SK-N-SH (cell line): Measurements from ENCODE around the gene C10orf62. TPM values are rescaled to one million over a fixed set of nuclear protein-coding genes. Genes with fewer than 3 reads are reported as not detected.

Source experiments
- CTCF ChIA-PET: fragments of 300-600, 350-600 bp; formaldehyde crosslinking; extraction: SDS; loops from one replicate; lab custom pipeline; 2021; lab: Yijun Ruan, JAX
- POLR2A ChIA-PET: fragments of 350-600 bp; sonication (Branson Sonifier 250); formaldehyde crosslinking; extraction: SDS; loops from one replicate; lab custom pipeline; 2020; ENCODE audit warnings: antibody characterized with exemption, inconsistent platforms; lab: Yijun Ruan, JAX
- DNase-seq: peaks from one replicate; pipeline ENCODE4 v3.0.0; 2012
- H2AFZ ChIP-seq: fragments of 200-600 bp; sonication (generic); 2 replicates; pipeline ENCODE4 v1.8.1; 2016; ENCODE audit warnings: antibody characterized with exemption, mild to moderate bottlenecking, low read depth
- H3F3A ChIP-seq: fragments of 200-600 bp; sonication (generic); replicated peaks from 2 replicates; pipeline ENCODE3; 2016; ENCODE audit warnings: antibody characterized with exemption, mild to moderate bottlenecking; ENCODE audit not compliant: insufficient read depth
- H3K27ac ChIP-seq, 2 experiments: fragments of 200-500 bp in 1 of 2; fragments of 200-600 bp in 1 of 2; sonication (Bioruptor generic) in 1 of 2; sonication (generic), shearing (Covaris generic) in 1 of 2; 2 replicates each; pipeline versions ENCODE4 v1.5.1 to v1.6.1; 2014 to 2016; ENCODE audit warnings: low read depth in 2 of 2, inconsistent platforms in 1 of 2, low read length in 1 of 2, mild to moderate bottlenecking in 1 of 2, mixed read lengths in 1 of 2
- H3K27me3 ChIP-seq: fragments of 200-600 bp; sonication (generic), shearing (Covaris generic); 2 replicates; pipeline ENCODE4 v1.6.1; 2016; ENCODE audit warnings: mixed run types; ENCODE audit not compliant: insufficient read depth
- H3K36me3 ChIP-seq, 2 experiments: fragments of 200-500 bp in 1 of 2; fragments of 200-600 bp in 1 of 2; sonication (Bioruptor generic) in 1 of 2; sonication (generic) in 1 of 2; replicated peaks in 1 of 2; 2 replicates each; pipeline versions ENCODE3 to v1.5.1; 2014 to 2016; ENCODE audit warnings: low read length in 1 of 2, mild to moderate bottlenecking in 1 of 2; ENCODE audit not compliant: insufficient read depth in 2 of 2, control insufficient read depth in 1 of 2
- H3K4me1 ChIP-seq, 2 experiments: fragments of 200-500 bp in 1 of 2; fragments of 200-600 bp in 1 of 2; sonication (Bioruptor generic) in 1 of 2; sonication (generic), shearing (Covaris generic) in 1 of 2; 2 replicates each; pipeline versions ENCODE4 v1.5.1 to v1.6.1; 2014 to 2016; ENCODE audit warnings: low read depth in 1 of 2, low read length in 1 of 2, mixed run types in 1 of 2; ENCODE audit not compliant: insufficient read depth in 2 of 2, control insufficient read depth in 1 of 2
- H3K4me2 ChIP-seq: fragments of 200-600 bp; sonication (generic), shearing (Covaris generic); 2 replicates; pipeline ENCODE4 v1.6.1; 2017; ENCODE audit warnings: mixed run types
- H3K4me3 ChIP-seq, 2 experiments: fragments of 200-500 bp in 1 of 2; fragments of 200-600 bp in 1 of 2; sonication (Bioruptor generic) in 1 of 2; sonication (generic), shearing (Covaris generic) in 1 of 2; 2 replicates each; pipeline versions ENCODE4 v1.5.1 to v1.8.1; 2014 to 2016; ENCODE audit warnings: low read depth in 2 of 2, inconsistent platforms in 1 of 2, low read length in 1 of 2, mild to moderate bottlenecking in 1 of 2, mixed read lengths in 1 of 2, moderate library complexity in 1 of 2
- H3K79me2 ChIP-seq: fragments of 200-600 bp; sonication (generic); 2 replicates; pipeline ENCODE4 v1.8.1; 2017; ENCODE audit warnings: mild to moderate bottlenecking; ENCODE audit not compliant: insufficient read depth
- H3K9ac ChIP-seq: fragments of 200-600 bp; sonication (generic); 2 replicates; pipeline ENCODE4 v1.6.1; 2017; ENCODE audit warnings: mixed run types
- H3K9me2 ChIP-seq: fragments of 200-600 bp; sonication (generic); 2 replicates; pipeline ENCODE4 v1.6.1; 2017; ENCODE audit warnings: mixed run types
- H3K9me3 ChIP-seq: fragments of 200-600 bp; sonication (generic); 2 replicates; pipeline ENCODE4 v1.6.1; 2017; ENCODE audit warnings: mixed run types, mild to moderate bottlenecking, moderate library complexity
- H4K20me1 ChIP-seq: fragments of 200-600 bp; sonication (generic); 2 replicates; pipeline ENCODE4 v1.6.1; 2017; ENCODE audit warnings: mild to moderate bottlenecking, mixed run types; ENCODE audit not compliant: insufficient read depth
- EP300 ChIP-seq, 2 experiments: IDR thresholded peaks; 2 replicates each; pipeline versions ENCODE4 v1.4.0 to v1.6.1; 2012; ENCODE audit warnings: borderline replicate concordance in 1 of 2, low read depth in 1 of 2, low read length in 1 of 2
- FOSL2 ChIP-seq: IDR thresholded peaks from 2 replicates; pipeline ENCODE4 v1.4.0; 2012; ENCODE audit warnings: low read depth, mild to moderate bottlenecking, moderate library complexity, borderline replicate concordance
- JUND ChIP-seq: IDR thresholded peaks from 2 replicates; pipeline ENCODE4 v1.4.0; 2012
- NFIC ChIP-seq: IDR thresholded peaks from 2 replicates; pipeline ENCODE4 v1.4.0; 2012; ENCODE audit warnings: borderline replicate concordance
- RCOR1 ChIP-seq: fragments of 150-350 bp; IDR thresholded peaks from 2 replicates; pipeline ENCODE4 v1.6.1; 2017; ENCODE audit warnings: antibody characterized with exemption, low read length
- TCF12 ChIP-seq: IDR thresholded peaks from 2 replicates; pipeline ENCODE4 v1.4.0; 2012
- TEAD4 ChIP-seq: IDR thresholded peaks from 2 replicates; pipeline ENCODE4 v1.4.0; 2012; ENCODE audit warnings: mild to moderate bottlenecking, borderline replicate concordance; ENCODE audit not compliant: insufficient read depth
- WGBS: methylation state at CpG from one replicate; pipeline ENCODE4 v1.1.6; 2017; ENCODE audit warnings: low lambda C conversion rate; 5-methylcytosine and 5-hydroxymethylcytosine counted together
- polyA plus RNA-seq, 3 experiments: library from polyadenylated mRNA; depleted of rRNA; stranded (reverse); fragments of >200 nt; gene quantifications; 2 replicates each; pipeline ENCODE4 v1.2.3, GENCODE V29; 2012
- TF ChIP-seq, protein P1 (sequence below): fragments of 200-600 bp; sonication (generic); IDR thresholded peaks from 2 replicates; pipeline ENCODE4 v1.6.1; 2017; ENCODE audit warnings: antibody characterized with exemption, mild to moderate bottlenecking, moderate library complexity
- TF ChIP-seq, protein P2 (sequence below): fragments of 150-350 bp; IDR thresholded peaks from 2 replicates; pipeline ENCODE4 v1.6.1; 2016; ENCODE audit warnings: mild to moderate bottlenecking, low read depth, low read length
- TF ChIP-seq, protein P3 (sequence below): IDR thresholded peaks from 2 replicates; pipeline ENCODE4 v1.4.0; 2012; ENCODE audit warnings: low read depth, borderline replicate concordance
- TF ChIP-seq, protein P4 (sequence below): IDR thresholded peaks from 2 replicates; pipeline ENCODE4 v1.6.1; 2012; ENCODE audit warnings: mild to moderate bottlenecking, low read depth, low read length, moderate library complexity
- TF ChIP-seq, protein P5 (sequence below): IDR thresholded peaks from 2 replicates; pipeline ENCODE4 v1.4.0; 2012; ENCODE audit warnings: low read depth

Gene C10orf62
- polyA plus RNA-seq, 1 of the 3 experiments (the other 2 are of a cell fraction): 0.07 TPM

DNA sequence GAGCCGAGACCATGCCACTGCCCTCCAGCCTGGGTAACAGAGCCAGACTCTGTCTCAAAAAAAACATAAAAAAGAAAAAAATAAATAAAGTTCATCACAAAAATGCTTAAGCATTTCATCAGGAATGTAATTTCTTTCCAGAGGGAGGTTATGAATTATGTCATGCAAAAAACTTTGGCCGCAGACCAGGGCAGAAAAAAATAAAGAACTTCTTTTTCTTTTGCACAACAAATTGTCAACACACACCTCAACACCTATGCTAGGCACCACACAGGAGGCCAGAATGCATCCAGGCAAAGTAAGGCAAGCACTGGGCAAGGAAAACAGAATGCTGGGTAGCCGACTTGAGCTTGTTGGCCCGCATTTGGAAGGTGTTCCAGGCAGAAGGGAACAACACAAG lies 3.9 kb downstream of the C10orf62 start (continued):
- TF ChIP-seq, protein P1, sequence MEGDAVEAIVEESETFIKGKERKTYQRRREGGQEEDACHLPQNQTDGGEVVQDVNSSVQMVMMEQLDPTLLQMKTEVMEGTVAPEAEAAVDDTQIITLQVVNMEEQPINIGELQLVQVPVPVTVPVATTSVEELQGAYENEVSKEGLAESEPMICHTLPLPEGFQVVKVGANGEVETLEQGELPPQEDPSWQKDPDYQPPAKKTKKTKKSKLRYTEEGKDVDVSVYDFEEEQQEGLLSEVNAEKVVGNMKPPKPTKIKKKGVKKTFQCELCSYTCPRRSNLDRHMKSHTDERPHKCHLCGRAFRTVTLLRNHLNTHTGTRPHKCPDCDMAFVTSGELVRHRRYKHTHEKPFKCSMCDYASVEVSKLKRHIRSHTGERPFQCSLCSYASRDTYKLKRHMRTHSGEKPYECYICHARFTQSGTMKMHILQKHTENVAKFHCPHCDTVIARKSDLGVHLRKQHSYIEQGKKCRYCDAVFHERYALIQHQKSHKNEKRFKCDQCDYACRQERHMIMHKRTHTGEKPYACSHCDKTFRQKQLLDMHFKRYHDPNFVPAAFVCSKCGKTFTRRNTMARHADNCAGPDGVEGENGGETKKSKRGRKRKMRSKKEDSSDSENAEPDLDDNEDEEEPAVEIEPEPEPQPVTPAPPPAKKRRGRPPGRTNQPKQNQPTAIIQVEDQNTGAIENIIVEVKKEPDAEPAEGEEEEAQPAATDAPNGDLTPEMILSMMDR: no peak

DNA sequence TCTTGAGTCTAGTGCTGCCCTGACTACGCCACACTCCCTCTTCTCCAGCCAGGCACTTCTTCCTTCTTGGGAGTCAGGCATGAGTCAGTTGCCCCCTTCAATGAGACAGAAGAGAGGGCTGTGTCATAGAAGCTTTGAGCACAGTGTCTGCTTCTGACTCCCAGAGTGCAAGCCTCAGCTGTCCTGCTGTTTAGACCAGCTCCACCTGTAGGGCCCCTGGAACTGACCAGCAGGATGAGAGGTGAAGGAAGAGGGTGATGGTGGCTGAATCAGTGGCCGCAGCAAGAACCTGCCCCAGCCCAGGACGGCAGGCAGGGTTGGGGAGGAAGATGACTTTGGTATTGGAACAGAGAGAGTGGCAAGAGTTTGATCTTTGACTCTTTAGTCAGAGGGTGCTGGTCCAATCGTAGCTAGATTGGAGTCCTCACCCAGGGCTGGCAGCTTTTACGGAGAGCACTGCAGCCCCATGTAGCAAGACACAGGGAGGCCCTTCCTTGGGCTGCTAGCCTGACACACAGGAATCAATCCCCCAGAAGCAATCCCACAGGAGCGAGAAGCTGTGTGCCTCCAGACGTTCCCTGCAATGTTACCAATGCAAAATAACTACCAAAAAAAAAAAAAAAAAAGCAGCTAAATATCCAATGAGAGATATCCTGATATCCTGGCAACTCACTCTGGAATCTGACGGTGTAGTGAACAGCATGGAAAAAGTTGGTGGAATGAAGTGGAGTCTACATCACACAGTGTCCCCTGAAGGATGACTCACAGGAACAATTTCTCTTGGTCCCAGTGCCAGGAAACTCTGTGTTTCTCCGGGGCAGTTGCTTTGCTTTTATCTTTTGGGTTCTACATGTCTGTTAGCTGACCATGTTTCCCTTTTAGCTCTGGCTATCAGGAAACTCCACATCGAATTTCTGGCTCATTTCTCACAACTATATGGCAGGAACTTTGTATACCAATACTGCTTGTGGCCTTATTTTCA lies 6.9 kb downstream of the C10orf62 start:
- Histone ChIP-seq H4K20me1 (no peaks in the 10 kb centered on the region), H3K4me1 (peaks cover 3 to 23% of the 10 kb centered on the region in 2 experiments; a peak in 3 of 4 replicates), H3K9ac (peak overlapping the region; percentile 58), H3K27me3 (no peaks in the 10 kb centered on the region), H3K4me2 (peak overlapping the region; percentile 56), H3K9me2 (no peaks in the 10 kb centered on the region), H3F3A (peaks cover 38% of the 10 kb centered on the region), H3K36me3 (no peaks in the 10 kb centered on the region), H3K79me2 (no peaks in the 10 kb centered on the region), H3K27ac (peak overlapping the region; percentile 11 to 91; a peak in 3 of 4 replicates), H2AFZ (peak overlapping the region; percentile 32; the same call in 1 of the 2 replicates), H3K4me3 (peak overlapping the region in 1 of 2 experiments; percentile 7; a peak in 1 of 4 replicates), H3K9me3 (no peaks in the 10 kb centered on the region)
- POLR2A ChIA-PET: interaction anchor here (0.6 kb wide), 1 partner anchor 237 kb away, joined by 3 read pairs; no protein-coding TSS in a partner anchor
- CTCF ChIA-PET: interaction anchor here (1.0 to 4.1 kb wide), 4 partner anchors 13 to 26 kb away, joined by 3 to 16 read pairs (median 4); partner anchors contain the start of gene ANKRD2
- DNase-seq: peak; percentile 29
- TF ChIP-seq, protein P2, sequence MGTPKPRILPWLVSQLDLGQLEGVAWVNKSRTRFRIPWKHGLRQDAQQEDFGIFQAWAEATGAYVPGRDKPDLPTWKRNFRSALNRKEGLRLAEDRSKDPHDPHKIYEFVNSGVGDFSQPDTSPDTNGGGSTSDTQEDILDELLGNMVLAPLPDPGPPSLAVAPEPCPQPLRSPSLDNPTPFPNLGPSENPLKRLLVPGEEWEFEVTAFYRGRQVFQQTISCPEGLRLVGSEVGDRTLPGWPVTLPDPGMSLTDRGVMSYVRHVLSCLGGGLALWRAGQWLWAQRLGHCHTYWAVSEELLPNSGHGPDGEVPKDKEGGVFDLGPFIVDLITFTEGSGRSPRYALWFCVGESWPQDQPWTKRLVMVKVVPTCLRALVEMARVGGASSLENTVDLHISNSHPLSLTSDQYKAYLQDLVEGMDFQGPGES: no peak
- TF ChIP-seq, protein P3, sequence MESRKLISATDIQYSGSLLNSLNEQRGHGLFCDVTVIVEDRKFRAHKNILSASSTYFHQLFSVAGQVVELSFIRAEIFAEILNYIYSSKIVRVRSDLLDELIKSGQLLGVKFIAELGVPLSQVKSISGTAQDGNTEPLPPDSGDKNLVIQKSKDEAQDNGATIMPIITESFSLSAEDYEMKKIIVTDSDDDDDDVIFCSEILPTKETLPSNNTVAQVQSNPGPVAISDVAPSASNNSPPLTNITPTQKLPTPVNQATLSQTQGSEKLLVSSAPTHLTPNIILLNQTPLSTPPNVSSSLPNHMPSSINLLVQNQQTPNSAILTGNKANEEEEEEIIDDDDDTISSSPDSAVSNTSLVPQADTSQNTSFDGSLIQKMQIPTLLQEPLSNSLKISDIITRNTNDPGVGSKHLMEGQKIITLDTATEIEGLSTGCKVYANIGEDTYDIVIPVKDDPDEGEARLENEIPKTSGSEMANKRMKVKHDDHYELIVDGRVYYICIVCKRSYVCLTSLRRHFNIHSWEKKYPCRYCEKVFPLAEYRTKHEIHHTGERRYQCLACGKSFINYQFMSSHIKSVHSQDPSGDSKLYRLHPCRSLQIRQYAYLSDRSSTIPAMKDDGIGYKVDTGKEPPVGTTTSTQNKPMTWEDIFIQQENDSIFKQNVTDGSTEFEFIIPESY: no peak
- TF ChIP-seq FOSL2 (peak; percentile 86), JUND (peak; percentile 81), EP300 (IDR thresholded peaks at IDR 0.05; ENCODE audit: borderline replicate concordance in 1 of 2, low read depth in 1 of 2, low read length in 1 of 2) (peak in 1 of 2 experiments; percentile 55; a peak in 1 of 4 replicates), TCF12 (peak; percentile 41), RCOR1 (no peak), NFIC (peak; percentile 77), TEAD4 (peak; percentile 39; the same call in 1 of the 2 replicates)
- TF ChIP-seq, protein P4, sequence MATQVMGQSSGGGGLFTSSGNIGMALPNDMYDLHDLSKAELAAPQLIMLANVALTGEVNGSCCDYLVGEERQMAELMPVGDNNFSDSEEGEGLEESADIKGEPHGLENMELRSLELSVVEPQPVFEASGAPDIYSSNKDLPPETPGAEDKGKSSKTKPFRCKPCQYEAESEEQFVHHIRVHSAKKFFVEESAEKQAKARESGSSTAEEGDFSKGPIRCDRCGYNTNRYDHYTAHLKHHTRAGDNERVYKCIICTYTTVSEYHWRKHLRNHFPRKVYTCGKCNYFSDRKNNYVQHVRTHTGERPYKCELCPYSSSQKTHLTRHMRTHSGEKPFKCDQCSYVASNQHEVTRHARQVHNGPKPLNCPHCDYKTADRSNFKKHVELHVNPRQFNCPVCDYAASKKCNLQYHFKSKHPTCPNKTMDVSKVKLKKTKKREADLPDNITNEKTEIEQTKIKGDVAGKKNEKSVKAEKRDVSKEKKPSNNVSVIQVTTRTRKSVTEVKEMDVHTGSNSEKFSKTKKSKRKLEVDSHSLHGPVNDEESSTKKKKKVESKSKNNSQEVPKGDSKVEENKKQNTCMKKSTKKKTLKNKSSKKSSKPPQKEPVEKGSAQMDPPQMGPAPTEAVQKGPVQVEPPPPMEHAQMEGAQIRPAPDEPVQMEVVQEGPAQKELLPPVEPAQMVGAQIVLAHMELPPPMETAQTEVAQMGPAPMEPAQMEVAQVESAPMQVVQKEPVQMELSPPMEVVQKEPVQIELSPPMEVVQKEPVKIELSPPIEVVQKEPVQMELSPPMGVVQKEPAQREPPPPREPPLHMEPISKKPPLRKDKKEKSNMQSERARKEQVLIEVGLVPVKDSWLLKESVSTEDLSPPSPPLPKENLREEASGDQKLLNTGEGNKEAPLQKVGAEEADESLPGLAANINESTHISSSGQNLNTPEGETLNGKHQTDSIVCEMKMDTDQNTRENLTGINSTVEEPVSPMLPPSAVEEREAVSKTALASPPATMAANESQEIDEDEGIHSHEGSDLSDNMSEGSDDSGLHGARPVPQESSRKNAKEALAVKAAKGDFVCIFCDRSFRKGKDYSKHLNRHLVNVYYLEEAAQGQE: 0 out of 2 replicates have a peak, but pooled peaks have one; percentile 19
- TF ChIP-seq, protein P5, sequence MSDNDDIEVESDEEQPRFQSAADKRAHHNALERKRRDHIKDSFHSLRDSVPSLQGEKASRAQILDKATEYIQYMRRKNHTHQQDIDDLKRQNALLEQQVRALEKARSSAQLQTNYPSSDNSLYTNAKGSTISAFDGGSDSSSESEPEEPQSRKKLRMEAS: peak; percentile 34; the same call in 1 of the 2 replicates
- TF ChIP-seq, protein P1: 0 out of 2 replicates have a peak, but pooled peaks have one; percentile 11
- WGBS: 12% methylated on average over 10 of the region's 10 CpGs
